GM18870 (cell line): Measurements from ENCODE around the gene SLC7A5.

Experiments used
- ATAC-seq: cut with Tn5 transposase; IDR thresholded peaks from one replicate; pipeline ENCODE4 v1.9.1; 2021; ENCODE audit warnings: moderate library complexity; ENCODE audit not compliant: unreplicated experiment

The SLC7A5 gene

DNA sequence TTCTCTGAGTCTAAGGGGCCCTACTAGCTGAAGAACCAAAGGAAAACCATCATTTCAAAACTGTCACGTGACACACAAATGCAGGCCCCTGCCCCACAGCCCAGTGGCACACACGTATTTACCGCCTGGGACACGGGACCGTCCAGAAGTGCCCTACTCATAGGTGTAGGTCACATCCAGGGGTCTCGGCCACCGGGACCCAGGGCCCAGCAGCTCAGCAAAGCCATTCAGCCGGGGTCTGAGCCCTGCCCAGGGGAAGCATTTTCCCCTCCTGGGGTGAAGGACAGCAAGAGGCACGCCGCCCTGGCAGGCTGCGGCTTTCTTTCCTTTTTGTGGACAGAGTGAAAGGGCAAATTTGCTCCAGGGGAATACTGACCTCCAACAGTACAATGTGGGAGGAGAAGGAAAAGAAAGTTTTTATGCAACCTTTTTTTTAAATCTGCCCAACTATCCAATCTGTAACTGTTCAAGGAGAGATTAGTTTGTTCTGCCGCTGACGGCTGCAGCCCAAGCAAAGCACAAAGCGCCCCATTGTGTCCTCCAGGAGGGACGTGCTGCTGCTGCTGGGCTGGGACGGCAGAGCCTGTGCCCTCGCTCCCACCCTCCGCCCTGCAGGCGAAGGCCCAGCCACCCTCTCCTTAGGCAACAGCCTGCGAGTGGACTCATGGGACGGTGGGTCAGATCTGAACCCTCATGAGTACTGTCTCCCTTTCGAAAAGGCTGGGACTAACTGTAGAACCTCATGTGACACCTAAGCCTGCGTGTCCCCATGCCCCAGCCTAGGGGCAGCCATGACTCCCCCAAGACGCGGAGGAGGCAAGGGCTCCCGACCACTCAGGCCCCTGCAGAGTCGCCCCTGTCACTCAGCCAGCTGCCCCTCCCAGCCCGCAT is 21.3 kb downstream of the SLC7A5 start:
- ATAC-seq: no peak

DNA sequence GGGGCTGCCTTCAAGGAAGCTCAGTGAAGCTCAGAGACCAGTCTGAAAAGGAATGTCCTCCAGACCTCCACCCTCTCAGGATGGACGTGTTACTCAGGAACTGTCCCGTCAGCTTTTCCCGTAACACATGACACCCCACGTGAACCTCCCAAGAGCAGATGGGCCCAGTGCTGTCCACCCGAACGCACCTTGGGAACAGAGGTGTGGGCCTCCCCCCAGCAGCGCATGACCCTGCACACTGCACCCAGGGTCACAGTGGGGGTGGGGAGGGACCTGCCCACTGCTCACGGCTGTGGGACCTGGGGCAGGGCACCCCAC is 21.9 kb downstream of the SLC7A5 start:
- no peak for ATAC-seq

DNA sequence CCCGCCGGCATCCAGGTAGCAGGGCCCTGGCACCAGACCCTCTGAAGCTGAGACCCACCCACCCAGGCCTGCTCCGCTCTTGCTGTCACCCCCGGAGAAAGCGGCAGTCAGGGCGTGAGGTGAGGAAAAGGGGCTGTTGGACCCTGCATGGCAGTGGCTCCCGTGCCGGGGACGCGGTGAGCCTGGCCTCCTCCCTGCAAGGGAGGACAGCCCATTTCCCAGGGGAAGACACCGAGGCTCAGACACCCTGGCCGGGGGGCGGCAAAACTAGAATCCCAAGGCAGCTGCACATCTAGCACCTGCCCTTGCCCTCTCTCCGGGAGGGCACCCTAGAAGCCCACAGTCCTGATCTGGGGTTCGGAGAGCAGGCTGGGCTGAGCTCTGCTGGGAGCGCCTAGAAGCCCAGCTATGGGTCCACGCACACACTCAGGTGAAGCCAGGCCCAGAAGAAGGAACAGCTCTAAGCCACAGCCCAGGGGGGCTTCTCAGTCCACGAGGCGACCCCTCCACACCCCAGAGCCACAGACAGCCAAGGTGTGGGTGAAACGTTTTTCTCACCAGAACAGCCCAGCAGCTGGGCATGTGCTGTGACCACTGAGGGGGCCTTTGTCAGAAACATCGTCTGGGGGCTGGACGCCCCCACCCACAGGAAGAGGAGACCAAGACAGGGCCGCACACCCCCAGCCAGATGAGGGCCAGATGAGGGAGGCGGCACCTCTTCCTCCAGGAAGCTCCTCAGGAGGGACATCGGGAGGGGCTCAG is 22.4 kb downstream of the SLC7A5 start:
- no peak for ATAC-seq

DNA sequence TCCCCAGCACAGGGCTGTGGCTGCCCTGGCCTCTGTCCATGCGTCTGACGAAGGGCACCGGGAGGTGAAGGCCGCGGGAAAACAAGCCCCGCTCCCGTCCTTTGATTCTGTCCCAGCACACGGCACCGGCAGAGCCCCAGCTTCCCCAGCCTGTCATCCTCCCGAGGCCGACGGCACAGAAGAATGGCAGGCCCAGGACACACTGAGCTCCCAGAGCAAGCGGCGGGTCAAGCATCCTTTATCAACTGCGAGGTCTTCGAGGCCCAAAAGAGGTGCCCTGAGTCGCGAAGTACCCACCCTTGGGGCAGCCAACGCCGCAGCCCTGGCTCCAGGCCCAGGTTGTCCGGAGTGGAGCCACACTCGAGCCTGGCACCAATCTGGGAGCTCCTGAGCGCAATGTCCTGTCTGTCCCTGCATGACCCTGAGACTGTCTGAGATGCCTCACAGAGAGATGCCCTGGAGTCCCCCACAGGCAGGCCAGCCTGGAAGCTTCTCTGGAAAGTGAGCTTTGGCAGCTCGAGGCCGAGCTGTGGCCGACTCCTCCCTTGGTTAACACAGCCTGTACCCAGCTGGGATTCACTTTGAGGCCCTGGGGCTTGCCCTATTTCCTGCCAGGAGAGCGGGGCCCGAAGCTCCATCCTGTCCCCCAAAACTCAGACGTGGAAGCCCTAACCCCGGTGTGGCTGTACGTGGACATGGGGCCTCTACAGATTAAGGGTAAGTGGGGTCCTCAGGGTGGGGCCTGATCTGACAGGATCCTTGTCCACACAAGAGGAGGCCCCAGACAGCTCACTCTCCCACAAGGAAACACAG is 23.3 kb downstream of the SLC7A5 start:
- no peak for ATAC-seq

DNA sequence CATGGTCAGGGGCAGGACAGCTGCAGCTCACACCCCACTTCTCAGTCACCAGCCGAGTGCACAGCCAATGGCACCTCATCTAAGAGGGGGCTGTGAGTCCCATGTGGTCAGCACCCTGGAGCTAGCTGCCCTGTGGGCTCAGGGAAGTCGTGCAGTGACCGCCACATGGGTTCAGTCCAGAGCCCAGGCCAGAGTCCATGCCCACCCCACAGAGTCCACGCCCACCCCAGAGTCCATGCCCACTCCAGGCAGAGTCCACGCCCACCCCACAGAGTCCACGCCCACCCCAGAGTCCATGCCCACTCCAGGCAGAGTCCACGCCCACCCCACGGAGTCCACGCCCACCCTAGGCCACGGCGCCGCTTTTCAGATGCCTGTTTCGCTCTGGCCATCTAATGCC is 24.1 kb downstream of the SLC7A5 start:
- ATAC-seq: no peak

DNA sequence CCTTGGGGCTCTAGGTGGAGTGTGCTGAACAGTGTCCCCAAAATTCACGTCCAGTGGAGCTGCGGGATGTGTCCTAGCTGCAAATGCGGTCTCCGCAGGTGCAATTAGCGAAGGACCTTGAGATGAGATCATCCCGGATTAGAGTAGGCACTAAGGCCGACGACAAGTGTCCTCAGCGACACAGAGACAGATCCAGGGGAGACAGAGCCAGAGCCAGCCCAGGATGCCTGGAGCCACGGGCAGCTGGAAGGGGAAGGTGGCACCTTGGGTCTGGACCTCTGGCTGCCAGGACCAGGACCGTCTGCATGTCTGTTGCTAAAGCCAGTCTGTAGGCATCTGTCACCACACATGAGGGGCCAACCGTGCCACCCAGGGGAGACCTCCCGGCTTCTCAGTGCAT is 24.5 kb downstream of the SLC7A5 start:
- no peak for ATAC-seq

DNA sequence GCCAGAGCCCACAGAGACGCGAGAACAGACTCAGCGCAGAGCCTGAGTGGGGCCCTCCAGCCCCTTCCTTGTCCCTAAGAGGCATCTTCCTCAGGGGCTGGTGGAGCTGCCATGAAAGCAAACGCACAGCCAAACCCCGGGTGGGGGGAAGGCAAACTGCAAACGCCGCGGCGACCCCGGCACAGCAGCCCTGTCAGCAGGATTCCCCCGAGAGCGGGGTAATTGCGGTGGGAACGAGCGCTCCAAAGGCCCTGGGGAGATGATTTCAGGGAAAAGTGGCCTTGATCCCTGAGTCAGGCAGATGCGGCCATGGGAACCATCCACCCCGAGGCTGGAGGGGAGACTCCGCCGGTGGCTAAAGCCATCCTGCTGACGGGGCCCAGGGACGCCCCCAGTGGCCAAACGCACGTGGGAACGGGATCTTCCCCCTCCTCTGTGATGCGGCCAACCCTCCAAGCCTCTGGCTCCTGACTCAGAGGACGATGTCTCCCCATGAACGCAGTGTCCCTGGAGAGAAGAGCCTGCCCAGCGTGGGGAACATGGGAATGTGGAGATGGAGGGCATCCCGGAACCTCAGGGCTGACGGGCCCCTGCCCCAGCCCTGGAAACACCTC is 25.1 kb downstream of the SLC7A5 start:
- ATAC-seq: no peak

DNA sequence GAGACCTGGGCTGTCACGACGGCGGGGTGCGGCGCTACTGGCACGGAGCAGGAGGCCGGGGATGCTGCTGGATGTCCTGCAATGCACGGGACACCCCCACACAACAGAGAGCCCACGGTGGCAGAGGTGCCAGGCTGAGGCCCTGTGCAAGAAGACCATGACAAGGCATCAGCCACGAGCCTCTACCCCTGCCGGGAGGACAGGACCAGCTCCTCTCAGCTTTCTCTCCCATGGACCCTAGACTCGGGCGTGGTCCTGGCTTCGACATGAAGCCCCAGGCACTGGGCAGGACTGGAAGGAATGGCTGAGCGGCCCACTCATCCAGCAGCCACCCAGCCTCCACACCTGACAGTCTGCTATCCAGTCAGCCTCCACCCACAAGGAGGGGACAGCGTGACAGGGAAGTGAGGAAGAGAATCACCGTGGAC is 25.6 kb downstream of the SLC7A5 start:
- ATAC-seq: no peak

DNA sequence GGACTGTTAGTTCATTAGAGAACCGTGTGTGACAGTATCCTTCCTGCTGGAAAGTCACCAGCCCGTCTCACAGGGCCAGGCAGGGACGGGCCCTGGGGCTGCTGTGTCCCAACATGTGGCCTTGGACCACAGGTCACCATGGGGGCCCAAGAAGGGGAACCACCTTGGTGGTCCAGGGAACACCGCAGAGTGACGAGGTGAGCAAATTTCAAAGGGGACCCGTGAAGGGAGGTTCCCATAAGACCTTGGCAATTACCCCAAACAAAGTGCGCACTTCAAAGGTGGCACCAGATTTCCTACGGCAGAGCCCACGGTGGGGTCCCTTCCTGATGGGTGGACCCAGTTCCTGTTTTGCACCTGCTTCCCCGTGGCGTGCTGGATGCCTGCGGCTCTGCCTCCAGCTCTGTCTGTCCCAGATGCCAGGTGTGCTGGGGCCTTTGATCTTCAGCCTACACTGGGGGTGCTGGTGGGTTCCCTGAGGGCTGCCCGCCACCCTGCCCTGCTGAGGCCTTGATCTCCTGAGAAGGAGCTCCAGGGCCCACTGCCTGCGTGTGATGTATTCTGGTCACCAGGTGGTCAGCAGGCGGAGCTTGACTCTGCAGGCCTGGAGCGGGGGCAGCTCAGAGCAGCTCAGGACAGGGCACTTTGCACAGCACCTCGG is 27.0 kb downstream of the SLC7A5 start:
- no peak for ATAC-seq

DNA sequence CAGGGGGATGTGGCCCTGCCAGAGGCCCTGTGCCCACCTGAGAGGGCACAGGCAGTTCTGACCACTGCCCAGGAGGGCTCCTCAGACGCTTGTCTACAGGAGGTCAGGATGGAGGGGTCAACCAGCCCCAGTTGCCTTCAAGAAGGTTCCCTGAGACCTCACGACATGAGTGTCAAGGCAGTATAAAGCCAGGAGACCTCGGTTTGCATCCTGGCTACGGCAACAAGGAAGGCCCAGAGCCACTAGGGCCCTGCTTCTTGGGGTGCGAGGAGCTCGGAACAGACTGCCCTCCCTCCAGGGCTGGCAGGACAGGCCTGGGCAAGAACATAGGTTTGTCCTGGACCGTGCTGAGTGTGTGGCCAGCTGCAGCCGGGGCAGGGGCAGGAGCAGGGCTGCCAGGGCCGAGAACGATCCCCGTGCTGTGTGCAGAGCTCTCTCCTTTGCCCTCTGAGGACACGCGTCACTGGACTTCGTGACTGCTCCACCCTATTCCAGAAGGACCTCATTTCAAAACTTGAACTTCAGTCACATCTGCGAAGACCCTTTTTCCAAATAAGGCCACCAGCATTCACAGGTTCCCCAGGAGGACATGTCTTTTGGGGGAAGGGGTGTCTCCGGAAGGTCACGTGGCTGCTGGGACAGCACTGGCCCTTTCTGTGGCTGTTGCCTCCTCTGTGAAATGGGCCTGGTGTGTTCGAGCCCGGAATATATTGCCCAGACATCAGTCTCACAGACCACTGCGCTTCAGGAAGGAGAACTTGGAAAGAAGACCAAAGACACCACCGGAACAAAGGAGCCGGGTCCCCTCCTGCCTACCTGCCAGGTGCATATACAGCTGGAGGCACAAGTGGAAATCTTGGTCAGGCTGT is 27.7 kb downstream of the SLC7A5 start:
- ATAC-seq: no peak

DNA sequence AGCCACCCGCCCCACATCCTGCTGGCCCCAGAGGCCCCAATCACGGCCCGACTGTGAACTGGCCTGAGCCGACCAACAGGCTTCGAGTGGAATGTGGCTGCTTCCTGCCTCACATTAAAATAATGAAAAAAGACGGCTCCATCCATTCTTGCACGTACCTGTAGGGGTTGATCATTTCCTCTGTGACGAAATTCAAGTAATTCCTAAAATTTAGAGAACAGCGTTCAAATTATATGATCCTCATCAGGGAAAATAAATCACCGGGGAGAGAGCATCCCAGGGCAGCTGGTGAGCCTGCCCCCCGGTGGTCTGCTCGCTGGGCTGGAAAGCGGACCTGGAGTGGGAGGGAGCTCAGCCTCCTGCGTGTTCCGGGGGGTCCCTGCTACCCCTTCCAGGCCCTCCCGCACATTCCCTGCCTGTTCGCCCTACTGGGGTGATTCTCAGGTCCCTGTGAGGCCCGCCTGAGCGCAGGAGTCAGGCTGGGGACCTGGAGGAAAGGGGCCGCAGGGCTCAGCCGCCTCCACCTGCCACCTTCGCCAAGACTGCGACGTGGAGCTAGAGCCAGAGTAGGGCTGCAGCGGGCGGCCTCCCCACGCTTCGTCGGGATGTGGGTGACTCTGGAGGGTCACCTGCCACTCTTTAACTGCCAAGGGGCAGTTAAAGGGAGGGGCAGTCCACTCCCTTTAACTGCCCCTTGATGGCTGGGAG is 28.9 kb downstream of the SLC7A5 start:
- ATAC-seq: no peak

DNA sequence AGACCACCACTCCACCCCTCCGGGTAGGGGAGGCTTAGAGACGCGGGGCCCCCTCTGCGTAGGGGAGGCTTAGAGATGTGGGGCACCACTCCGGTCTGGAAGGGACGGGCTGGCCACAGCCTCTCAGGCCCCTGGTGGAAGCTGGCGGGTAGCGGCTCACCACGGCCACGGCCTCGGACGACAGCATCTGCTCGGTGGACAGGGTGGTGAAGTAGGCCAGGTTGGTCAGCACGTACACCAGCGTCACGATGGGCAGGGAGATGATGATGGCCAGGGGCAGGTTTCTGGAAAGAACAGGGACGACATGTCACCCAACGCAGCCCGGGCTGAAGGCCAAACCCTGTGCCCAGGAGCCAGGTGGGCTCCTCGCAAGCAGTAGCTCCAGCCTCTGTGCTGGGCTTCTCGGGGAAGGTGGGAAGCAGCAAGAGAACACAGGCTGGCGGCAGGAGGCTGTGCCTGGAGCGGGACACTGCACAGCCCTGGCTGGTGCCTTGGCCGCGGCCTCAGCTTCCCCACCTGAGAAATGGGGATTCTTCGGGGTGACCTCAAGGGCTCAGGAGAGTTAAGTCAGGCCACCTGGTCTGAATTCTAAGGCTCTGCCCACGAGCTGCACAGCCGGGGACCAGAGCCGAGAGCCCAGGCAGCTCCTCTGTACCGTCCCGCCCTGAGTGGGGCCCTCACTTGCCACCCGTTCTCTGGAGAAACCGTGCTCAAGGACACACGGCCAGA is 29.6 kb downstream of the SLC7A5 start:
- no peak for ATAC-seq

DNA sequence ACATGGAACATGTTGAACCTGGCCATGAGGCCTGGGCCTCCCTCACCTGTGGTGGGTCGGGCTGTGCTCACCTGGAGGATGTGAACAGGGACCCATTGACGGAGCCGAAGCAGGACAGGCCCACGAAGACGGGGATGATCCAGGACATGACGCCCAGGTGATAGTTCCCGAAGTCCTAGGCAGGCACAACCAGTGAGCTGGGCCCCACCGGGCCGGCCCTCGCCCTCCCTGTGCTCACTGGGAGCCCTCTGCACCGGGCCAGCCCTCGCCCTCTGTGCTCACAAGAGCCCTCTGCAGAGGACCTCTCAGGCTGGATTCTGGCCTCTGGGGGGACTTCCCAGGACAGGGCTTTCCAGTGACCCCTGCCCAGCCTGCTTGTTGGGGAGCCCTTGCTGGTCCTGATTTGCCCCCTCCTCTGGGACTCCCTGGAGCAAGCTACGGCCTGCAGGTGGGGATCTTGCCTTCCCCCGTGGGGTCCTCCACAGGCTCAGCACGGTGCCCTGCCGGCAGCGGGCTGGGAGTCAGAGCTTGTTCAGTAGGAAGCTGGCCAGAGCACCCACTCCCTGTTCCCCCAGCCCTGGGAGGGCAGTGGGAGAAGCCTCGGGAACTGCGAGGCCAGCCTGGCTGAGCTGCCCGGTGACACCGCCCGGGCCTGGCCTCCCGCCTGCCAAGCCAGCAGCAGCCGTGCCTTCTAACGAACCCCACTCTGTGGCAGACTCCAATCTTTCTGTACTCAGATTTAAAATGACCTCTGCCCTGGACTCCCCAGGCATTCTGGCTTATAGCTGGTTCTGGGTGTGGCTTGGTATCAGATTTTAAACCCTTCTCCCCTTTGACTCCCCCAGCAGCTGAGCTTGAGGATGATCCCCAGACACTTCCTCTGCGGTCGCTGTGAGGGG is 30.4 kb downstream of the SLC7A5 start:
- no peak for ATAC-seq

DNA sequence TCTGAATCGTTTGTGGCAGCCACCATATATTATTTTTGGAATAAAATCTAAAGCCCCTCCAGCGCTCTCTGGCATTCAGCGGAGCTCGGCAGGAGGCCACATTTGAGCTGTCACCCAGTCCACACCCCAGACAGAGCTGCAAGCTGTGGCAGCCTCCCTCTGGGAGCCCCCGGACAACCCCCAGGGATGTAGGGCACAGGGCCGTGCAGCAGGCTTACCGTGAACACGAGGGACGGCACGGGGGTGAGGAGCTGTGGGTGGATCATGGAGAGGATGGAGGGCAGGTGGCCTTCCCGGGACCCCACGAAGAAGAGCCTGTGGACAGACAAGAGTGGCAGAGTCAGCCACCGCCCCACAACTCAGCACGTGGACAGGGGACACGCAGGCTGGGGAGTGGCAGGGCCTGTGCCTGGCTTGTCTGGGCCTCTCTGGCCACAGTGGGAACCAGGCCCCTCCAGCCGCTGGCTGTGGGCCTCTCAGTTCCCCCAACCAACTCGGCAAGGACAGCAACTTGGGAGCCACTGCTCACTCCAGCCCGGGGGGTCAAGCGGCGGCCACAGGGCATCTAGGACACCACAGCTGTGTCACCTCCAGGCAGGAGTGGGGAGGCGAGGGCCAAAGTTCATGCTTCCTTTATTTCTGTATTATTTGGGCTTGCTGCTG is 31.5 kb downstream of the SLC7A5 start:
- no peak for ATAC-seq

DNA sequence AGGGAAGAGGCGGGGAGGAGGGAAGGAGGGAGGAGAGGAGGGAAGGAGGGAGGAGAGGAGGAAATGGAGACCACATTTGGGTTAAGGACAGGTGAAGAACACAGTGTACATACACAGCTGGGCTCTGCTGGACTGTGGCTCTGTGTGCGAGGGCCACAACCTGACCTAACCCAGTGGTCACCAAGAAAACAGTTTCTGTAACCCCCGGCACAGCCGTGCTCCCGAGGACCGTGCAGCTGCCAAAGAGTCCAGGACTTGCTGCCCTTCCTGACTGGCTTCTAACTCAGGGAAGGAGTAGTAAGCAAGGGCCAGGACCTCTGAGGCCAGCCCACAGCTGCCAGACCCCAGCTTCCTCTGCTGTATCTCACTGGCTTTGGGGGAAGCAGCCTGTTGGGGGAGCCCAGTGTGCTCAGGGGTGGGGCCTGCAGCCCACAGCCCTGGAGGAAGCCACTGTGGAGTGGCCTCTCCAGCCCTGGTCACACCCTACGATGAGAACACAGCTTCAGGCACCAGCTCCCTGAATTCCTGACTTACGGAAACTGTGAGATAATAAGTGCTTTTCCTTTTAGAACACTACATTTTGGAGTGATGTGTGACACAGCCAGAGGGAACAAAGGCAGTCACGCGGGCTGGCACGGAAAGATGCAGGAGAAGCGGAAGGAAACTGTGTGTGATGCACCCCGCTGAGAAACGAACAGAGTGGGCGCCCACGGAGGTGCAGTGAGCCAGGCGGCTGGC is 32.3 kb downstream of the SLC7A5 start:
- no peak for ATAC-seq

DNA sequence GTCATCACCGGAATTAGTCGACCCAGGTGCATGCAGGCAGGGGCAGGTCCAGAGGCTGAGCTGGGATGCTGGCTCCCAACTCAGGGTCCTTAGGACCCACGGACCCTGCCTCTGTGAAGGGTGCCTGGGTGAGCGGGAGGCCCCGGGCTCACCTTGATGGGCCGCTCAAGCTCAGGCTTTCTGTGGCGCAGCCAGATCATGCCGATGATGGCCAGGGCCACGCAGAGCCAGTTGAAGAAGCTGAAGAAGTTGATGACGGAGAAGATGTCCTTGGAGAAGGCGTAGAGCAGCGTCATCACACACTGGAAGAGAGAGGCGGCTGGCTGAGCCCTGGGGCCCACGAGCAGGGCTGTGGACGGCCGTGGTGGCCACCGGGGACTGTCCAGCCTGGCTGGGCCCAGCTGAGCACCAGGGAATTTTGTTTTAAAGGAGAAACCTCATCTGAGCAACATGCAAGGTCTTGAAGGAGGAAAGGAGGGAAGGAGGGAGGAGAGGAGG is 32.9 kb downstream of the SLC7A5 start:
- ATAC-seq: no peak
